ENCODE results near the gene SRSF7.

GRCh38 chr2:38748391-38748790, 2.8 kb downstream of the SRSF7 start:
- TF ChIP-seq CTCF (IDR thresholded peaks at IDR 0.05) (no peak), POLR2A (IDR thresholded peaks at IDR 0.05) (no peak)

Measured in uterus (tissue), 2 donors.